Stimulated activated naive B cell treated with anti-CD40 and anti-IgM and Interleukin-4, amounts not matched to agents 10 μg/mL and 1 μg/mL and 100 μg/mL, for 72 hours (primary cell): ENCODE measurements around the gene CLEC3B.

Experiments
- ATAC-seq, 2 donors: fragments of 150-1000 bp; cut with Tn5 transposase; replicated peaks; 2 replicates each; pipeline ENCODE4 v1.10.0; 2021; ENCODE audit warnings: moderate library complexity in 1 of 2
- DNase-seq: peaks from one replicate; pipeline ENCODE4 v3.0.0; 2021
- H3K27ac Mint-ChIP-seq: one replicate; pipeline ENCODE4 v1.8.0; 2022; ENCODE audit warnings: mild to moderate bottlenecking, mixed read lengths
- H3K27me3 Mint-ChIP-seq, 2 donors: one replicate each; pipeline ENCODE4 v1.8.0; 2022; ENCODE audit warnings: mixed read lengths in 2 of 2
- H3K36me3 Mint-ChIP-seq, 2 donors: one replicate each; pipeline ENCODE4 v1.8.0; 2022; ENCODE audit warnings: mixed read lengths in 2 of 2, mild to moderate bottlenecking in 1 of 2
- H3K4me1 Mint-ChIP-seq, 2 donors: one replicate each; pipeline ENCODE4 v1.8.0; 2022; ENCODE audit warnings: mixed read lengths in 2 of 2, mild to moderate bottlenecking in 1 of 2
- H3K4me3 Mint-ChIP-seq, 2 donors: one replicate each; pipeline ENCODE4 v1.8.0; 2022; ENCODE audit warnings: mild to moderate bottlenecking in 2 of 2, mixed read lengths in 2 of 2, moderate library complexity in 1 of 2
- H3K9me3 Mint-ChIP-seq, 2 donors: one replicate each; pipeline ENCODE4 v1.8.0; 2022; ENCODE audit warnings: mixed read lengths in 2 of 2, mild to moderate bottlenecking in 1 of 2

CLEC3B gene

DNA sequence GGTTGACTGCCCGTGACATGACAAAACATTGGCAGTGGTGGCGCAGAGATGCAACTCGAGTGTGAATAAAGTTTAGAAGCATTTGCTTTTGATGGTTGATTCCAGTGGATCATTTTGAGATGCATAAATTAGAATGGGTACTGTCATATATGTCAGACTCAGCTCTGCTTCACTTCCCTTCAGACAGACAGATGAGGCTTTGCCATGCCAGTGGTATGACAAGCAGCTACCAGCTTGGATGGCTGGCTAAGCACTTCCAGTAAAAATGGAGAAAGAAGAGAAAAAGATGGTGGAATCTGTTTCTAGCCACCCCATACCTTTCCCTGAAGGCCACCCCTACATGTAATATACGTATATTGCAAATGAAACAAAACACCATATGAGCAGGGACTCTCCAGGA lies 13.5 kb upstream of the CLEC3B start:
- no peak for DNase-seq
- Mint-ChIP-seq H3K27ac (no peak overlapping the region), H3K9me3 (no peaks in the 10 kb centered on the region), H3K27me3 (no peaks in the 10 kb centered on the region), H3K4me3 (no peak overlapping the region), H3K4me1 (peaks cover 13 to 24% of the 10 kb centered on the region in 2 donors), H3K36me3 (peaks cover 50 to 68% of the 10 kb centered on the region in 2 donors)
- peak; percentile 50 to 65 for ATAC-seq

DNA sequence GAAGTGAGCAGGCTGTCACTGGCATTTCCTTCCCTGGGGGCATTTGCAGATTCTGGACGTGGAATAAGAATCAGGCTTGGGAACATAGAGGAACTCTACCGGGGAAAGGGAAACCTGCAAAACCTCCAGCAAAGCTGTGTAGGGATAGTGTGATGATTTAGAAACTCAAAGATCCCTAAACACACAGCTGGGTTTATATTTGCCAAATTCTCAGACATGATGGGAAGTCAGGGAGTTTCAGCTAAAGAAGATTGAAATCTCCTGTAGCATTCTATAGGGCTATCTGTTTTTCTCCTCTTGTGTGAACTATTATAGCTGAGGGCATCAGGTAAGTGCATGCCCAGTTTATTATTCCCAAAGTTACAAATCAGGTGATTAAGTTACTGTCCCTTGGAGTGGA lies 9.2 kb upstream of the CLEC3B start:
- no peaks in the 10 kb centered on the region for H3K27me3 Mint-ChIP-seq
- peaks cover 5 to 7% of the 10 kb centered on the region in 2 donors for H3K4me1 Mint-ChIP-seq
- no peak overlapping the region for H3K4me3 Mint-ChIP-seq
- no peak for ATAC-seq
- no peaks in the 10 kb centered on the region for H3K9me3 Mint-ChIP-seq
- peaks cover 31 to 52% of the 10 kb centered on the region in 2 donors for H3K36me3 Mint-ChIP-seq
- no peak for DNase-seq
- no peak overlapping the region for H3K27ac Mint-ChIP-seq

- no peaks in the 10 kb centered on the region for H3K9me3 Mint-ChIP-seq
- no peak for DNase-seq
- ATAC-seq: no peak
- H3K27ac Mint-ChIP-seq: no peak overlapping the region
- no peaks in the 10 kb centered on the region for H3K4me1 Mint-ChIP-seq
- H3K4me3 Mint-ChIP-seq: no peak overlapping the region
- H3K27me3 Mint-ChIP-seq: no peaks in the 10 kb centered on the region
- peaks cover 25 to 47% of the 10 kb centered on the region in 2 donors for H3K36me3 Mint-ChIP-seq
Measured at GRCh38 chr3:45017821-45018220, 8.3 kb upstream of the CLEC3B start.

DNA sequence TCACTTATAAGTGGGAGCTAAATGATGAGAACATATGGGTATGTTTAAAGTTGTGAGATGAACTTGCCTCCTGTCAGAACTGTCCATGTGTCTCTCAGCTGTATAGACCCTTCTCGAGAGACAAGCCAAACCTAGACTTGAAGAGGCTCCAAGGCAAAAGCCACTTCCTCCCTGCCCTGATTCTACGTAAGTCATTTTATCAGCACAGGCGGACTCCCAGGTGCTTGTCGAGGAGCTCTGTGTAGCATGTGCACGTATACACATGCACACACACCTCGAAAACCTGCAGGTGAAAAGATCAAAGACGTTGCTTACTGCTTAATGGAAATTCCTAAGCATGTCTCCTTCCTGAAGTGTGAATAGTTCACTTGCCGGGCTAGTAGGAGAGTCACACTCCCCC lies 5.6 kb upstream of the CLEC3B start:
- H3K27me3 Mint-ChIP-seq: peaks cover 0 to 3% of the 10 kb centered on the region in 2 donors
- H3K4me1 Mint-ChIP-seq: peaks cover 0 to 2% of the 10 kb centered on the region in 2 donors
- ATAC-seq (no peak), DNase-seq (no peak)
- peaks cover 18 to 37% of the 10 kb centered on the region in 2 donors for H3K36me3 Mint-ChIP-seq
- H3K27ac Mint-ChIP-seq: no peak overlapping the region
- no peaks in the 10 kb centered on the region for H3K9me3 Mint-ChIP-seq
- no peak overlapping the region for H3K4me3 Mint-ChIP-seq

DNA sequence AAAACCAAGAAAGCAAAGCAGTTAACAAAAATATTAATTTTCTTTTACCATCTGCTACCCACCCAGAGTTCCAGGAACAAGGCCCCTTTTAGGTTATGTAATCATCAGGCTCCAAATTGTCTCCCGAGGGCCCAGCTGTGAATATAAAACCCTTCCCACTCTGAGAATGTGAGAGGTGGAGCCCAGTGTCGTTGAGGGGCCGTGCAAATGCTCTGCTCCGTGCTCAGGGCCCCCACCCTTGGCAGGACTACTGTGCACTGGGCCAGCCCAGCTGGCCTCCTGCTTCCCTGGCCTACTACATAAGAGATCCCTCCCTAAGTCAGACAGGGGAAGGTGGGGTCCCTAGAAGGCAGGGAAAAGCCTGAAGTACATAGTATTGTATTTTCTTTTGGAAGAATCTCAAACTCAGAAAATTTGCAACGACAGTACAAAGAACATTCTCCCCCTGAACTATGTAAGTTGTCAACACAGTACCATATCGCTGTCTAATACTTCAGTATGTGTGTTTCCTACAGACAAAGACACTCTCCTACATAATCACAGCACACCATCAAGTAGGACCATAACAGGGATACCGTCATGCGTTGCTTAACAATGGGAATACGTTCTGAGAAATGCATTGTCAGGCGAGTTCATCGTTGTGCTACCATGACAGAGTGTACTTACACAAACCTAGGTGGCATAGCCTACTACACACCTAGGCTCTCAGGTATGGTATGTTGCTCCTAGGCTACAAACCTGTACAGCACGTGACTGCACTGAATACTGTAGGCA lies 4.4 kb upstream of the CLEC3B start:
- H3K27ac Mint-ChIP-seq: no peak overlapping the region
- ATAC-seq (no peak), DNase-seq (no peak)
- H3K4me1 Mint-ChIP-seq: peaks cover 0 to 2% of the 10 kb centered on the region in 2 donors
- H3K27me3 Mint-ChIP-seq: peaks cover under 1 to 5% of the 10 kb centered on the region in 2 donors
- no peaks in the 10 kb centered on the region for H3K9me3 Mint-ChIP-seq
- H3K4me3 Mint-ChIP-seq: no peak overlapping the region
- H3K36me3 Mint-ChIP-seq: peaks cover 7 to 27% of the 10 kb centered on the region in 2 donors

DNA sequence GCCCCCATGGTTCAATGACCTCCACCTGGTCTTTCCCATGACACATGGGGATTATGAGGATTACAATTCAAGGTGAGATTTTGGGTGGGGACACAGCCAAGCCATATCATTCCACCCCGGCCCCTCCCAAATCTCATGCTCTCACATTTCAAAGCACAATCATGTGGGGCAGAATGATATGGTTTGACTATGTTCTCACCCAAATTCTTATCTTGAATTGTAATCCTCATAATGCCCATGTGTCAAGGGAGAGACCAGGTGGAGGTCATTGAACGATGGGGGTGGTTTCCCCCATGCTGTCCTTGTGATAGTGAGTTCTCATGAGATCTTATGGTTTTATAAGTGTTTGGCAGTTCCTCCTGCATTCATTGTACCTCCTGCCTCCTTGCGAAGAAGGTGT lies 2.4 kb upstream of the CLEC3B start:
- Mint-ChIP-seq H3K4me1 (peaks cover 0 to 2% of the 10 kb centered on the region in 2 donors), H3K36me3 (peaks cover 3 to 11% of the 10 kb centered on the region in 2 donors), H3K27ac (no peak overlapping the region), H3K9me3 (no peaks in the 10 kb centered on the region), H3K4me3 (no peak overlapping the region), H3K27me3 (peaks cover 10% of the 10 kb centered on the region in 2 donors)
- no peak for ATAC-seq
- no peak for DNase-seq

DNA sequence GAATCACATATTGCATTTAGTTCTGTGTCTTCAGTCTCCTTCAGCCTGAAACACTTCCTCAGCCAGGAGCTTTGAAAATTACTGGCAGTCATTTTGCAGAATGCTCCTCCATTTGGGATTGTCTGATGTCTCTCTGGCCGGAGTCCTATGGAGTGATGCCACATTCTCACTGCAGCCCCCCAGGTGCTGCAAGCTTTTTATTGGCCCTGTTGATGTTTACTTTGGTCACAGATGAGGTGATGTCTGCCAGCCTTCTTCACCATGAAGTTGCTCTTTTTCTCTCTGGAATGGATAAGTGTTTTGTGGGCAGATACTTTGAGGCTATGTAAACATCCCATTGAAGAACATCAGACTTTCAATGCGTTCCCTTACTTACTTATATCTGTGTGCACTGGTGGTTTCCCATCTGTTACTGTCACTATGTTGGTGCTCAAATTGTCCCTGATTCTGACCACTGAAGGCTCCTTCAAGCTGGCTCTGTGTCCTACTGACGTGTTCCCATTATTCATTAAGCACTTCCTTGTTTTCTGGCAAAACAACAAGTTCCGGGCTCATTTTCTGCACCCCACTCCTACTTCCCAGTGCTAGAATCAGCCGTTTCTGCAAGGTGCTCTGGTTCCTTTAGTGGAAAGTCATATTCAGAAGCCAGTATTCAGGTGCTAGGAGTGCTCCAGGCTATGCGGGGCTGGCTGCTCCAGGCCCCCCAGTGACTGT lies 1.4 kb upstream of the CLEC3B start:
- DNase-seq (no peak), ATAC-seq (no peak)
- no peaks in the 10 kb centered on the region for H3K9me3 Mint-ChIP-seq
- no peak overlapping the region for H3K27ac Mint-ChIP-seq
- H3K4me1 Mint-ChIP-seq: peaks cover 0 to 2% of the 10 kb centered on the region in 2 donors
- peaks cover 10 to 11% of the 10 kb centered on the region in 2 donors for H3K27me3 Mint-ChIP-seq
- peaks cover 2 to 9% of the 10 kb centered on the region in 2 donors for H3K36me3 Mint-ChIP-seq
- no peak overlapping the region for H3K4me3 Mint-ChIP-seq

GRCh38 chr3:45026957-45027356 lies 854 bp downstream of the CLEC3B start:
- Mint-ChIP-seq H3K36me3 (peaks cover 2% of the 10 kb centered on the region in 2 donors), H3K4me3 (no peak overlapping the region), H3K27me3 (peaks cover 11 to 16% of the 10 kb centered on the region in 2 donors), H3K4me1 (peaks cover 0 to 2% of the 10 kb centered on the region in 2 donors), H3K27ac (no peak overlapping the region), H3K9me3 (no peaks in the 10 kb centered on the region)
- DNase-seq: no peak
- no peak for ATAC-seq

GRCh38 chr3:45027441-45027840 lies 1.3 kb downstream of the CLEC3B start:
- peaks cover 0 to 2% of the 10 kb centered on the region in 2 donors for H3K36me3 Mint-ChIP-seq
- no peaks in the 10 kb centered on the region for H3K9me3 Mint-ChIP-seq
- DNase-seq (no peak), ATAC-seq (no peak)
- no peak overlapping the region for H3K4me3 Mint-ChIP-seq
- H3K27ac Mint-ChIP-seq: no peak overlapping the region
- peaks cover 0 to 2% of the 10 kb centered on the region in 2 donors for H3K4me1 Mint-ChIP-seq
- H3K27me3 Mint-ChIP-seq: peaks cover 11 to 16% of the 10 kb centered on the region in 2 donors

DNA sequence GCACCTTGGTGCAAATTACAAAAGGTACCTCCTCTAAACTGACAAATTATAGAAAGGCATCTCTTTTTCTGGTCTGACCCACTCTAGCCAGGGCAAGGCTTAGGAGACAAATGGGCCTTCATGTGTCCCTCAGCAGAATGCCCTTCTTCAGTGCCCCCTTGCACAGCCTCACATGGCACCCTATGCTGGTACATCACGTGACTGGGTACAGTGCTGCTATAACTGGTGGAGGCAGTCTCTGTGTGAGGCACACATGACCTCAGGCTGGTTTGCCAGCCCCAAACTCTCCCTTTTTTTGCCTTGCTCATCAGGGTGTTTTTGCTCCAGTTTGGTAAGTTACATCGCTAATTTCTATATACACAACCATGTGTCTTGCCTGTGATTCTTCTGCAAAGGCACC lies 3.1 kb downstream of the CLEC3B start:
- no peak overlapping the region for H3K4me3 Mint-ChIP-seq
- H3K36me3 Mint-ChIP-seq: peaks cover 0 to 2% of the 10 kb centered on the region in 2 donors
- no peaks in the 10 kb centered on the region for H3K9me3 Mint-ChIP-seq
- no peak overlapping the region for H3K27ac Mint-ChIP-seq
- ATAC-seq (no peak), DNase-seq (no peak)
- no peaks in the 10 kb centered on the region for H3K4me1 Mint-ChIP-seq
- H3K27me3 Mint-ChIP-seq: peaks cover 11 to 23% of the 10 kb centered on the region in 2 donors

DNA sequence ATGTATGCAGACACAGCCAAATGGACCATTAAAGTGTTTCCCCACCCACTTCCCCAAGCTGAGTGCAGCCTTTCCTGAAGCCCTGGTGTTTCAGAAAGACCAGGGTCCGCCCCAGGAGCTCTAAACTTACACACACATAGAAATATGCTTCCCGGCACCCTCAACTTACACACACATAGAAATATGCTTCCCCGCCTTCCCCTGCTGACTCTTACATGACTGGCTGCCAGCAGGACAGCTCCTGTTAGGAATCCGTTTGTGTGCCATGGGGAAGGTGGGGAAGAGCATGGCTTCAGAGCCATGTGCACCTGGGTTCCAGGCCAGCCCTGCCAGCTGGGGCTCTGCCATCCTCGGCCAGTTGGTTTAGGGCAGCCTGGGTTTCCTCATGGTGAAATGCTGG lies 3.6 kb downstream of the CLEC3B start:
- Mint-ChIP-seq H3K4me1 (peaks cover 2 to 4% of the 10 kb centered on the region in 2 donors), H3K27me3 (peaks cover 11 to 24% of the 10 kb centered on the region in 2 donors), H3K9me3 (no peaks in the 10 kb centered on the region), H3K4me3 (no peak overlapping the region), H3K36me3 (peaks cover 0 to 2% of the 10 kb centered on the region in 2 donors), H3K27ac (no peak overlapping the region)
- DNase-seq (no peak), ATAC-seq (no peak)

GRCh38 chr3:45031531-45031930 lies 5.4 kb downstream of the CLEC3B start:
- DNase-seq (no peak), ATAC-seq (no peak)
- Mint-ChIP-seq H3K36me3 (peaks cover 0 to 2% of the 10 kb centered on the region in 2 donors), H3K27ac (no peak overlapping the region), H3K27me3 (peaks cover 29 to 38% of the 10 kb centered on the region in 2 donors), H3K4me3 (no peak overlapping the region), H3K4me1 (peaks cover 13 to 15% of the 10 kb centered on the region in 2 donors), H3K9me3 (no peaks in the 10 kb centered on the region)

DNA sequence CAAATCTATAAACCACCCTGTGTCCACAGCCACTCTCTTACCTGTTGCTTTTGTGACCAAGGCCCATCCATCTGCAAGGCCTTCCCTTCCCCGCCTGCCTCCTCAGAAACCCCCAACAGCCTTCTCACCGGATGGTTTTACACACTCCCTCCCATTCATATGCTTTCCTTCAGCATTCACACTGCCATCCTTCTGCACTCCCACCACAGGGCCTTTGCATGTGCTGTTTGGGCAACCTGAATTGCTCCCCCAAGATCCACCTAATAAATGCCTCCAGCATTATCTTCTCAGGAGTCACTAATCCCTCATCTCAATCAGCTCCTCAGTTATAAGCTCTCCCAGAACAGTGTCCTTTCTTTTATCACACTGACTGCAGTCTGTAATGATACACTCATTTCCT lies 6.0 kb downstream of the CLEC3B start:
- DNase-seq (no peak), ATAC-seq (no peak)
- no peaks in the 10 kb centered on the region for H3K9me3 Mint-ChIP-seq
- no peak overlapping the region for H3K27ac Mint-ChIP-seq
- no peaks in the 10 kb centered on the region for H3K36me3 Mint-ChIP-seq
- peaks cover 29 to 40% of the 10 kb centered on the region in 2 donors for H3K27me3 Mint-ChIP-seq
- H3K4me1 Mint-ChIP-seq: peaks cover 13 to 15% of the 10 kb centered on the region in 2 donors
- H3K4me3 Mint-ChIP-seq: no peak overlapping the region

DNA sequence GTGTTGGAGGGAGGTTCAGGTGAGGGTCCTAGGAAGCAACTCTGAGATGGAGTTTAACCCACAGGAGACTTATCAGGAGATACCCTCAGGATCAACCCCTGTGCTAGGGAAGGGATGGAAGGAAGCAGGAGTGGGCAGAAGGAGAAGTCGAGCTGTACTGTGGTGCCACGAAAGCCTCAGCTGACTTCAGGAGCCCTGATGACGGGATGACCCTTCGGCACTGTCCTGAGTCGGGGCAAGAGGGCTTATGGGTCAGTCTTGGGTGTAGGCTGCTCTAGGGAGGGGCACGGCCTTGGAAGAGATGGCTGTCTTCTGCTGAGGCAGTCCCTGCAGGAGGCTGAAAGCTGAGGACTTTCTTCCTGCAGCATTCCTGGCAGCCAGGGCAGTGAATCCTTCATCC lies 7.7 kb downstream of the CLEC3B start:
- no peaks in the 10 kb centered on the region for H3K36me3 Mint-ChIP-seq
- H3K4me1 Mint-ChIP-seq: peaks cover 13 to 16% of the 10 kb centered on the region in 2 donors
- H3K9me3 Mint-ChIP-seq: no peaks in the 10 kb centered on the region
- peaks cover 28 to 39% of the 10 kb centered on the region in 2 donors for H3K27me3 Mint-ChIP-seq
- H3K27ac Mint-ChIP-seq: no peak overlapping the region
- no peak overlapping the region for H3K4me3 Mint-ChIP-seq
- ATAC-seq (no peak), DNase-seq (no peak)
